ENCODE results near the gene PLCE1.
"Not testable (repeated sequence)": the region's sequence is repeated elsewhere in the genome, so short reads cannot be mapped to it uniquely, and the experiment has no call there.

The PLCE1 gene

GRCh38 chr10:93993782-93994437 is at the start of gene PLCE1:
Gene PLCE1, plus strand, starts transcription at chr10:93993931. Its CDS starts 37,116 bp downstream, at chr10:94031047.
- no peaks in the 10 kb centered on the region for H3K9me3 ChIP-seq (ENCODE audit: control insufficient read depth in 2 of 2, low read length in 2 of 2)
- peak within 1 kb of the TSS; percentile 76 to 78 for H3K27ac ChIP-seq (ENCODE audit: low read depth in 2 of 2, low read length in 2 of 2)
- peaks cover 3 to 4% of the 10 kb centered on the region in 2 donors for H3K27me3 ChIP-seq (ENCODE audit: control insufficient read depth in 2 of 2, insufficient read depth in 2 of 2, low read length in 2 of 2)
- peak within 1 kb of the TSS; percentile 43 to 79 for H3K9ac ChIP-seq (ENCODE audit: low read depth in 1 of 2, low read length in 2 of 2)
- H3K4me1 ChIP-seq (ENCODE audit: control insufficient read depth in 2 of 2, insufficient read depth in 2 of 2, low read length in 2 of 2), result peaks cover 4 to 10% of the 10 kb centered on the region in 2 donors
- H3K36me3 ChIP-seq (ENCODE audit: control insufficient read depth in 2 of 2, insufficient read depth in 2 of 2, low read length in 2 of 2), result no peaks in the 10 kb centered on the region
- peak within 1 kb of the TSS; percentile 79 to 80 for H3K4me3 ChIP-seq (ENCODE audit: low read length in 2 of 2)

DNA sequence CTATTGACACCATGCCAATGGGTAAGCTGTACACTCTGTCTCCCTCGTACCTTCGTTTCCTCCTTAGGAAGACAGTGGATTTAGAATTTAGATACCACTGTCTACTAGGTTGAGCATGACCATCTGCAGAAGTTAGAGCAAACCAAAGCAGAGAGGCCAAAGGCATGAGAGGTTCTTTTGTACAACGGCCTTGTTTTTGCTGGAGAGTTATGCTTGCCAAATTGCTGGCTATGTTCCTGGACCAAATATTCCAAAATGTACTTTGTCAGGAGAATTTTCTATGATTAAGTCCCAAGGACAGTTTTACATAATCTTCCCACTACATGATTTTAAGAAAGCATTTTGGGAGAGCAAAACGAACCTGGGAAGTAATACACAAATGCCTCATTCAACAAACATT is 47.9 kb upstream of the PLCE1 start:
- no peaks in the 10 kb centered on the region for H3K4me1 ChIP-seq (ENCODE audit: control insufficient read depth in 2 of 2, insufficient read depth in 2 of 2, low read length in 2 of 2)
- no peaks in the 10 kb centered on the region for H3K9me3 ChIP-seq (ENCODE audit: control insufficient read depth in 2 of 2, low read length in 2 of 2)
- no peaks in the 10 kb centered on the region for H3K27me3 ChIP-seq (ENCODE audit: control insufficient read depth in 2 of 2, insufficient read depth in 2 of 2, low read length in 2 of 2)
- no peak overlapping the region for H3K4me3 ChIP-seq (ENCODE audit: low read length in 2 of 2)
- no peak overlapping the region for H3K9ac ChIP-seq (ENCODE audit: low read depth in 1 of 2, low read length in 2 of 2)
- no peak overlapping the region for H3K27ac ChIP-seq (ENCODE audit: low read depth in 2 of 2, low read length in 2 of 2)
- no peaks in the 10 kb centered on the region for H3K36me3 ChIP-seq (ENCODE audit: control insufficient read depth in 2 of 2, insufficient read depth in 2 of 2, low read length in 2 of 2)

GRCh38 chr10:93947055-93947454 is 46.7 kb upstream of the PLCE1 start:
- Histone ChIP-seq H3K9ac (ENCODE audit: low read depth in 1 of 2, low read length in 2 of 2) (no peak overlapping the region), H3K27me3 (ENCODE audit: control insufficient read depth in 2 of 2, insufficient read depth in 2 of 2, low read length in 2 of 2) (no peaks in the 10 kb centered on the region), H3K9me3 (ENCODE audit: control insufficient read depth in 2 of 2, low read length in 2 of 2) (no peaks in the 10 kb centered on the region), H3K4me3 (ENCODE audit: low read length in 2 of 2) (no peak overlapping the region), H3K27ac (ENCODE audit: low read depth in 2 of 2, low read length in 2 of 2) (no peak overlapping the region), H3K36me3 (ENCODE audit: control insufficient read depth in 2 of 2, insufficient read depth in 2 of 2, low read length in 2 of 2) (no peaks in the 10 kb centered on the region), H3K4me1 (ENCODE audit: control insufficient read depth in 2 of 2, insufficient read depth in 2 of 2, low read length in 2 of 2) (no peaks in the 10 kb centered on the region)

DNA sequence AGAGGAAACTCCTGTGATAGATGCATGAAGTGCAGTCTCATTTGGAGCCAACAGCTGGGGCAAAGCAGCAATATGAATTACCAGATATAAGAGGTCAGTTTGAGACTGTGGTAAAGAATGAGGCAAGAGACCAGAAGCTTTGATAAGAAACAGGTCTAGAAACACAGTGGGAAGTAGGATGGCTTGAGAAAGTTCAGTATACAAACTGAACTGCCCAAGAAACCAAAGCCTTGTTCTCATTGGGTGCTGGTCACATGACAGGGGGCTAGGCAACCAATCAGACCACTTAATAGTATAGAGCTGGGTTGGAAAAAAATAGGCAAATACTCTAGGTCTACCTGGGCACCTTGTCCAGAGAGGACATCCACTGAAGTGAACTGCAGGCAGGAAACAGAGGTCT is 46.2 kb upstream of the PLCE1 start:
- H3K4me1 ChIP-seq (ENCODE audit: control insufficient read depth in 2 of 2, insufficient read depth in 2 of 2, low read length in 2 of 2), result no peaks in the 10 kb centered on the region
- H3K9ac ChIP-seq (ENCODE audit: low read depth in 1 of 2, low read length in 2 of 2), result no peak overlapping the region
- no peak overlapping the region for H3K27ac ChIP-seq (ENCODE audit: low read depth in 2 of 2, low read length in 2 of 2)
- H3K4me3 ChIP-seq (ENCODE audit: low read length in 2 of 2), result no peak overlapping the region
- no peaks in the 10 kb centered on the region for H3K27me3 ChIP-seq (ENCODE audit: control insufficient read depth in 2 of 2, insufficient read depth in 2 of 2, low read length in 2 of 2)
- no peaks in the 10 kb centered on the region for H3K36me3 ChIP-seq (ENCODE audit: control insufficient read depth in 2 of 2, insufficient read depth in 2 of 2, low read length in 2 of 2)
- no peaks in the 10 kb centered on the region for H3K9me3 ChIP-seq (ENCODE audit: control insufficient read depth in 2 of 2, low read length in 2 of 2)

GRCh38 chr10:93951905-93952304 is 41.8 kb upstream of the PLCE1 start:
- H3K9ac ChIP-seq (ENCODE audit: low read depth in 1 of 2, low read length in 2 of 2), result no peak overlapping the region
- no peaks in the 10 kb centered on the region for H3K27me3 ChIP-seq (ENCODE audit: control insufficient read depth in 2 of 2, insufficient read depth in 2 of 2, low read length in 2 of 2)
- no peaks in the 10 kb centered on the region for H3K4me1 ChIP-seq (ENCODE audit: control insufficient read depth in 2 of 2, insufficient read depth in 2 of 2, low read length in 2 of 2)
- no peaks in the 10 kb centered on the region for H3K36me3 ChIP-seq (ENCODE audit: control insufficient read depth in 2 of 2, insufficient read depth in 2 of 2, low read length in 2 of 2)
- no peak overlapping the region for H3K27ac ChIP-seq (ENCODE audit: low read depth in 2 of 2, low read length in 2 of 2)
- no peak overlapping the region for H3K4me3 ChIP-seq (ENCODE audit: low read length in 2 of 2)
- H3K9me3 ChIP-seq (ENCODE audit: control insufficient read depth in 2 of 2, low read length in 2 of 2), result no peaks in the 10 kb centered on the region

- no peaks in the 10 kb centered on the region for H3K36me3 ChIP-seq (ENCODE audit: control insufficient read depth in 2 of 2, insufficient read depth in 2 of 2, low read length in 2 of 2)
- H3K27me3 ChIP-seq (ENCODE audit: control insufficient read depth in 2 of 2, insufficient read depth in 2 of 2, low read length in 2 of 2), result no peaks in the 10 kb centered on the region
- H3K4me1 ChIP-seq (ENCODE audit: control insufficient read depth in 2 of 2, insufficient read depth in 2 of 2, low read length in 2 of 2), result no peaks in the 10 kb centered on the region
- H3K4me3 ChIP-seq (ENCODE audit: low read length in 2 of 2), result no peak overlapping the region
- no peak overlapping the region for H3K27ac ChIP-seq (ENCODE audit: low read depth in 2 of 2, low read length in 2 of 2)
- H3K9me3 ChIP-seq (ENCODE audit: control insufficient read depth in 2 of 2, low read length in 2 of 2), result no peaks in the 10 kb centered on the region
- no peak overlapping the region for H3K9ac ChIP-seq (ENCODE audit: low read depth in 1 of 2, low read length in 2 of 2)
These were observed 39.4 kb upstream of the PLCE1 start for GRCh38 chr10:93954299-93954698.

- H3K36me3 ChIP-seq (ENCODE audit: control insufficient read depth in 2 of 2, insufficient read depth in 2 of 2, low read length in 2 of 2), result no peaks in the 10 kb centered on the region
- no peak overlapping the region for H3K9ac ChIP-seq (ENCODE audit: low read depth in 1 of 2, low read length in 2 of 2)
- no peak overlapping the region for H3K27ac ChIP-seq (ENCODE audit: low read depth in 2 of 2, low read length in 2 of 2)
- no peaks in the 10 kb centered on the region for H3K4me1 ChIP-seq (ENCODE audit: control insufficient read depth in 2 of 2, insufficient read depth in 2 of 2, low read length in 2 of 2)
- H3K27me3 ChIP-seq (ENCODE audit: control insufficient read depth in 2 of 2, insufficient read depth in 2 of 2, low read length in 2 of 2), result no peaks in the 10 kb centered on the region
- H3K4me3 ChIP-seq (ENCODE audit: low read length in 2 of 2), result no peak overlapping the region
- H3K9me3 ChIP-seq (ENCODE audit: control insufficient read depth in 2 of 2, low read length in 2 of 2), result no peaks in the 10 kb centered on the region
These were observed 38.9 kb upstream of the PLCE1 start for GRCh38 chr10:93954726-93955363.

DNA sequence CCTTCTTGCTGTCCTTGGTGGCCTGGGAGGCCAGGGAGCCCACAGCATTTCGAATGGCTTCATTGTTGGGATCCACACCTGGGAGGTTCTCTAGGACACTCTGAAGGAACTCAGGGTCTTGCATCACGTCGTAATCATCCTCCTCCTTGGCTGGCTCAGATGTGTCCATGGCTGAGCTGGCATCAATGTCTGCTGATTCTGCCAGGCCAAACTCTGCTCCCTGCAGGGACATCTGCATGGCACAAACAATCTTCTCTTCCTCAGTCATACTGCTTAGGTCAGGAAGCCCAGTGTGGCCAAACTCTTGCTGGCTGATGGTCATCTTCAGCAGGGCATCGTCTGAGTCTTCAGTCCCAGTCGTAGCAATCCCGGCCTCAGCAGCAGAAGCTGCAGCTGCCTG is 34.9 kb upstream of the PLCE1 start:
- Histone ChIP-seq H3K27ac (ENCODE audit: low read depth in 2 of 2, low read length in 2 of 2) (no peak overlapping the region), H3K36me3 (ENCODE audit: control insufficient read depth in 2 of 2, insufficient read depth in 2 of 2, low read length in 2 of 2) (no peaks in the 10 kb centered on the region), H3K4me3 (ENCODE audit: low read length in 2 of 2) (no peak overlapping the region), H3K4me1 (ENCODE audit: control insufficient read depth in 2 of 2, insufficient read depth in 2 of 2, low read length in 2 of 2) (no peaks in the 10 kb centered on the region), H3K9ac (ENCODE audit: low read depth in 1 of 2, low read length in 2 of 2) (no peak overlapping the region), H3K27me3 (ENCODE audit: control insufficient read depth in 2 of 2, insufficient read depth in 2 of 2, low read length in 2 of 2) (no peaks in the 10 kb centered on the region), H3K9me3 (ENCODE audit: control insufficient read depth in 2 of 2, low read length in 2 of 2) (no peaks in the 10 kb centered on the region)

DNA sequence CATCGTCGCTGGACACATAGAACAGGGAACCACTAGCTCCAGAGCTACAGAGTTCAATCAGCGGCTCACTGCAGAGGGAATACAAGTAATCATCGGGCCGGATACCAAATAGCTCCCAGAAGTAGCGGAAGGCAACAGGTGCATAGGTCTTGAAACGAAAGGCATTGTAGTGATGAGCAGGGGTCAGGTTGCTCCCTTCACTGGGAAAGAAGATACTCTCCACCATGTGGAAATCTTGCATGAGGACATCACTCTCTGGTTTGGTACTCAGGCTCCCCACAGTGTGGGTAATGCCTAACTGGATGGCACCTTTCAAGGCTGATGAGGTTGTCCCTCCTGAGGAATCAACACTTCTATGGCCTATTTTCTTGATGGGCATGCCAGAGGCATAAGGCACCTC is 32.7 kb upstream of the PLCE1 start:
- H3K4me3 ChIP-seq (ENCODE audit: low read length in 2 of 2); H3K36me3 ChIP-seq (ENCODE audit: control insufficient read depth in 2 of 2, insufficient read depth in 2 of 2, low read length in 2 of 2); H3K27ac ChIP-seq (ENCODE audit: low read depth in 2 of 2, low read length in 2 of 2); H3K27me3 ChIP-seq (ENCODE audit: control insufficient read depth in 2 of 2, insufficient read depth in 2 of 2, low read length in 2 of 2); H3K4me1 ChIP-seq (ENCODE audit: control insufficient read depth in 2 of 2, insufficient read depth in 2 of 2, low read length in 2 of 2); H3K9ac ChIP-seq (ENCODE audit: low read depth in 1 of 2, low read length in 2 of 2); H3K9me3 ChIP-seq (ENCODE audit: control insufficient read depth in 2 of 2, low read length in 2 of 2): not testable (repeated sequence)

DNA sequence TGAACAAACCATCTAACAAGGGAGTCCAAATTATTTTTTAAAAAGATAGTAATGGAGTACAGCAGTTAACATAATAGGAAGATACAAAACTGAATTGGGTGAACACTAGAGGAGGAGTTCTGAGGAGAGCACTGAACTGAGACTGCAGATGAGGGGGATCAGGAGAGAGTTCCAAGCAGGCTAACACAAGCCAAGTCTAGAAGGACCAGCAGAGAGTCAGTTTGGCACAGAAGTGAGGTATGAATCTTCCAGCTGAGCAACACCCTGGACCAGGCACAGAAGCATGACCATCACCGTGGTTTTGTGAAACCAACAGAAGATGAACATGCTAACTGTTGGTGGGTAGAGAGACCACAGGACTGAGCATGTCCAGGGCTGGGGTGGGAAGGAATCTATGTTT is 30.8 kb upstream of the PLCE1 start:
- Histone ChIP-seq H3K27ac (ENCODE audit: low read depth in 2 of 2, low read length in 2 of 2) (peak overlapping the region in 1 of 2 donors; percentile 26), H3K27me3 (ENCODE audit: control insufficient read depth in 2 of 2, insufficient read depth in 2 of 2, low read length in 2 of 2) (no peaks in the 10 kb centered on the region), H3K9ac (ENCODE audit: low read depth in 1 of 2, low read length in 2 of 2) (no peak overlapping the region), H3K36me3 (ENCODE audit: control insufficient read depth in 2 of 2, insufficient read depth in 2 of 2, low read length in 2 of 2) (no peaks in the 10 kb centered on the region), H3K4me3 (ENCODE audit: low read length in 2 of 2) (no peak overlapping the region), H3K9me3 (ENCODE audit: control insufficient read depth in 2 of 2, low read length in 2 of 2) (no peaks in the 10 kb centered on the region), H3K4me1 (ENCODE audit: control insufficient read depth in 2 of 2, insufficient read depth in 2 of 2, low read length in 2 of 2) (no peaks in the 10 kb centered on the region)

Measured in mucosa of rectum (tissue), 2 donors.